ES-I3 (cell line): ENCODE results near the gene C12orf42.

ENCODE experiments used
- H3K36me3 ChIP-seq: 2 replicates; pipeline ENCODE4 v1.6.1; 2013; ENCODE audit warnings: mild to moderate bottlenecking, low read length, control low read depth, moderate library complexity; ENCODE audit not compliant: insufficient read depth
- H3K4me1 ChIP-seq: 2 replicates; pipeline ENCODE4 v1.6.1; 2013; ENCODE audit warnings: mild to moderate bottlenecking, control low read depth, low read length; ENCODE audit not compliant: insufficient read depth
- H3K9ac ChIP-seq: 2 replicates; pipeline ENCODE4 v1.6.1; 2013; ENCODE audit warnings: low read depth, mild to moderate bottlenecking, low read length, moderate library complexity
- H3K9me3 ChIP-seq: 2 replicates; pipeline ENCODE4 v1.6.1; 2013; ENCODE audit warnings: mild to moderate bottlenecking, low read length, moderate library complexity; ENCODE audit not compliant: control insufficient read depth, insufficient read depth

Gene C12orf42

DNA sequence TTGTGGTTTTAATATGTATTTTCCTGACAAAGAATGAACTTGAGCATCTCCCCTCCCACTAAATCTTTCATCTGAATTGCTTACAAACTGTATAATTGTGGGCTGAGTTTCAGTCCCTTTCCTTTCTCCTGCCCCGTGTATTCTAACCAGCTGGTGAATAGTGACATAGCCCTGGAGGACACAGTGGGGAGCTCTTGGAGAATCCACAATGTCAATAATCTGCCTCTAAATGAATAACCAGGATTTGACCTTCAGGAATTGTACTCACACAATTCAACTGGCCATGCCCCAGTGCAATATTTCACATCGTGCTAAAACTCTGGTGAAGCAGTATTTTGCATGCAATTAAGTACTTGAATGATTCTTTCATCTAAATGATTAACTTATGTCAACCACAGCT, 177.2 kb downstream of the C12orf42 start:
- H3K9ac ChIP-seq: no peak overlapping the region
- H3K4me1 ChIP-seq: no peaks in the 10 kb centered on the region
- H3K36me3 ChIP-seq: no peaks in the 10 kb centered on the region
- H3K9me3 ChIP-seq: no peaks in the 10 kb centered on the region

DNA sequence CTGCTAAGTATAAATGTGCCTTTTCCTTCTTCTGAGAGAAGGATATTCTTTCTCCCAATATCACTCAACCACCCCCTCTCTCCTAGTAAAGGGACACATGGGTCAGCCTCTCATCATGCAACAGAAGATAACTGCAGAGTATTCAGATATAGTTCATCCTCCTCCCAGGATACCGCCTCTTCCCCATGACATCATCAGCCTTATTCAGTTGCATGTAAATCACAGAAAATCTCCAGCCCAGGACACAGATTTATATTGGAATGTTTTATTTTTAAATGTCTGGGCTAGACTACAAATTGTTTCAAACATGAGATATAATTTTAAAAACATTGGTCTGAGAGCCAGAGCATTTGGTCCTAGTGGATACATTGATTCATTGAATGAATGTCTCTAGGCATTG, 178.5 kb downstream of the C12orf42 start:
- H3K36me3 ChIP-seq: no peaks in the 10 kb centered on the region
- H3K9ac ChIP-seq: no peak overlapping the region
- no peaks in the 10 kb centered on the region for H3K9me3 ChIP-seq
- H3K4me1 ChIP-seq: no peaks in the 10 kb centered on the region

DNA sequence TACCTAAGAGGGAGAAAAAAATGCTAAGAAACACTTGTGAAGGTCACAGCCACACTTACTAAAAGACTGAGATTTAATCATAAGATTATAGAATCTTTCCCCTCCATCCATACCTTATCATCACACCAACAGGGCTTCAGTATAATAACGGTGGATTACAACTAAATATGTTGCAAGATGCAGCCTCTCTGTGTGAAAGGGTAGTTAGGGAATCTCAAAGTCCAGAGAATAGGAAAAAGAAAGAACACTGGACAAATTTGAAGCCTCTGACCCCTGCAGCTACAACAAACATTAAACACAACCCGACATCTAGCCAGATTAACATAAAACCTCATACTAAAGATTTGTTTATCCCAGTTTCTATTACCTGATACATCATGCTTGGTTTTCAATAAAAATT, 181.0 kb downstream of the C12orf42 start:
- no peaks in the 10 kb centered on the region for H3K36me3 ChIP-seq
- no peaks in the 10 kb centered on the region for H3K4me1 ChIP-seq
- no peak overlapping the region for H3K9ac ChIP-seq
- H3K9me3 ChIP-seq: no peaks in the 10 kb centered on the region

DNA sequence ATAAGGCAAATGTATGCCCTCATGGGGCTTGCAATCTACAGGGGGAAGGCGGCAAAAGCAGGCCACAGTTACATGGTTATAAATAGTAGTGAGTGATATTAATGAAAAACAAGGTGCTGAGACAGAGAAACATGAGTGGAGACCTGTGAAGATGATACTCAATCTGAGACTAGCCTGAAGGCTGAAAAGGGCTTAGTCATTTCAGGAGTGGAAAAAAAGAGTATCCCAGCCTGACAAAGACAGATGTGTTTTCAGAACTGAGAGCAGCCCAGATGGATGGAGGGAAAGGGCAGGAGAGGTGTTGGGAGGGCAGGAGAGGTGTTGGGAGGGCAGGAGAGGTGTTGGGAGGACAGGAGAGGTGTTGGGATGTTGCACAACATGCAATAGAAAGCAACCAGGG, 181.9 kb downstream of the C12orf42 start:
- Histone ChIP-seq H3K4me1 (no peaks in the 10 kb centered on the region), H3K9ac (no peak overlapping the region), H3K36me3 (no peaks in the 10 kb centered on the region), H3K9me3 (no peaks in the 10 kb centered on the region)

DNA sequence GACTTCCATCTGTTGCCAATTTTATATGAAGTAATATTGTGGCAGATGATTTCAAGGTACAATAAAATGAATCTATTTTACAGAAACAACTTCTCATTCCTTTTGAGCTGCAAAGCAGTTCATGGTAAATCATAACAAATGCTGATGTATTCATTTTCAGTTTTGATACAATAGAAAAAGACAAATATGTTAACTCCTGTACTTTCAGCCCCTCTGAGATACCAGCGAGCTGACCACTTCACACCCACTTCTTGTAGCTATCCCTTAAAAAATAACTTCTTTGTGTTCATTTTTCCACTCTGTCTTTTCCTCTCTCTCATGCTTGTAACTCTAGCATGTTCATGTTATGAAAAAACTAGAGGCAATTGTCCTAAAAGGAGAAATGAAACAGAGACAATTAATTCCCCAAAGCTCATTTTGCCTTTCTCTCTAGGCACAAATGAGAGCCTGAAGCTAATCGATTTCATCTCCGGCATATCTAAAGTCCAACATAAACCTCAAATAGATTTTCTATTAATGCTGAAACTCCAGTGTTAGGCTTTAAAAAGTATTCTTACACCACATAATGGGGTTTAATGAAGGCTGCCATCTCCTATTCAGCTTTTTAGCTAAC, 182.9 kb downstream of the C12orf42 start:
- Histone ChIP-seq H3K9ac (no peak overlapping the region), H3K9me3 (no peaks in the 10 kb centered on the region), H3K36me3 (no peaks in the 10 kb centered on the region), H3K4me1 (no peaks in the 10 kb centered on the region)

DNA sequence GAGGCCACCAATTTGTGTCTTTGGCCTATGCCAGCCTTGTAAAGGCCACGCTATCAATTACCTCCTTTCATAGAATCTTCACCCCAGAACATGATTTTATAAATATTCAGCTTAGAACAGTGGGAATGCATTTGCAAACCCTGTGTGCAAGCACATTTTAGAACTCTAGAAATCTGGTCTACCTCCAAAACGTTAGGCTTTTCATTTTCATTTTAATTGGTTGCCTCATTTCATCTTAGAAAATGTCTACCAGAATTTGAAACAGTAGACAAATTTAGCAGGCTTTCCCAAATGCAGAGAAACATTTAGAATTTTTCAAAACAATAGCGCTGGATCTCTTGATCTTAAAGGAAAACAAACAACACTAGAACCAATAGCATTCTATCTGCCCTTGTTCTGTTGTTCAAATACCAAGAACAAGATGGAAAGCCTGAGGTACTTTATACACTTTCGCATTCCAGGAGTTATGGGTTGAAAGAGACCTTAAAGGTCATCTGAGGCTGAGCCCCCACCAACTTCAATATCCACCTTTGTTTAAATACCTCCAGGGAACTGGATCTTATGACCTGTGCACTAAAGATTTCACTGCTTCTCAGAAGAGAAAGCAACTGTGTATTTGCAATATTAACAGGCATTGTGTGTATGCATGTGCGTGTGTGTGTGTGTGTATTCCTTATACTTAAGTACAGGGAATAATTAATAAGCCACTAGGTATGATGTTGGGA, 185.1 kb downstream of the C12orf42 start:
- no peaks in the 10 kb centered on the region for H3K4me1 ChIP-seq
- H3K9ac ChIP-seq: no peak overlapping the region
- H3K9me3 ChIP-seq: no peaks in the 10 kb centered on the region
- no peaks in the 10 kb centered on the region for H3K36me3 ChIP-seq

DNA sequence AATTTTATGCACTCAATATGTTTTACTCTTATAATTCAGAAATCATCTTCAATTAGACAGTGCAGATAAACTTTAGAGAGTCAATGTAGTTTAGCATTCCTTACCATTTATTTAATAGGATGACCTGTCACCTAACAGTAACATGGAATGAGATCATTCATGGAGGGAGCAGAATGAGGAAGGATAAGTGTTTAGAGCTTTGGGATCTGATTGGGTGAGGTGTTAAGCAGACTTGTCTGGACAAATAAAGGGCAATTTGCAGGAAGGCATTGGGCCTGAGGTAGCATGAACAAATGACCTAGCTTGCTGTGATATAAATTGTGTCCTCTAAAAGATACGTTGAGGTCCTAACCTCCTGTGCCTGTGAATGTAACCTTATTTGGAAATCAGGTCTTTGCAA, 187.4 kb downstream of the C12orf42 start:
- Histone ChIP-seq H3K4me1 (no peaks in the 10 kb centered on the region), H3K36me3 (no peaks in the 10 kb centered on the region), H3K9me3 (no peaks in the 10 kb centered on the region), H3K9ac (no peak overlapping the region)

DNA sequence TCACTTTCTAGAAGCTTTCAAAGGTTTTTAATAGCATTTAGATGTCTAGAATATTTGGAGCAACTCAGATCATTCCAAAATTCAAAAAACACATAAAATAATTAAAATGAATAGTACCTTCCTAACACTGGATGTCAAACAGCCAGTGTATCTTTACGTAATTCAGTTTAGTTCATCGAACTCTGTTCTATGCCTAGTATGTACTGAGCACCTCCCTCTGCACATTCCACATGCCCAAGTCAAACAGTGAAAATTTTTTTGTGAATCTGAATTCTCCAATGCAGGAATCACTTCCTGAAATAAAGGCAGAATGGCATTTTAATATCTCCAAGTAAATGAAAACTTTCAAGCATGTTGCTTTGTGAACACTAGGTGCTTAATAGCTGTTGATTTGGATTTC, 192.3 kb downstream of the C12orf42 start:
- no peaks in the 10 kb centered on the region for H3K9me3 ChIP-seq
- H3K9ac ChIP-seq: no peak overlapping the region
- H3K36me3 ChIP-seq: no peaks in the 10 kb centered on the region
- H3K4me1 ChIP-seq: no peaks in the 10 kb centered on the region

DNA sequence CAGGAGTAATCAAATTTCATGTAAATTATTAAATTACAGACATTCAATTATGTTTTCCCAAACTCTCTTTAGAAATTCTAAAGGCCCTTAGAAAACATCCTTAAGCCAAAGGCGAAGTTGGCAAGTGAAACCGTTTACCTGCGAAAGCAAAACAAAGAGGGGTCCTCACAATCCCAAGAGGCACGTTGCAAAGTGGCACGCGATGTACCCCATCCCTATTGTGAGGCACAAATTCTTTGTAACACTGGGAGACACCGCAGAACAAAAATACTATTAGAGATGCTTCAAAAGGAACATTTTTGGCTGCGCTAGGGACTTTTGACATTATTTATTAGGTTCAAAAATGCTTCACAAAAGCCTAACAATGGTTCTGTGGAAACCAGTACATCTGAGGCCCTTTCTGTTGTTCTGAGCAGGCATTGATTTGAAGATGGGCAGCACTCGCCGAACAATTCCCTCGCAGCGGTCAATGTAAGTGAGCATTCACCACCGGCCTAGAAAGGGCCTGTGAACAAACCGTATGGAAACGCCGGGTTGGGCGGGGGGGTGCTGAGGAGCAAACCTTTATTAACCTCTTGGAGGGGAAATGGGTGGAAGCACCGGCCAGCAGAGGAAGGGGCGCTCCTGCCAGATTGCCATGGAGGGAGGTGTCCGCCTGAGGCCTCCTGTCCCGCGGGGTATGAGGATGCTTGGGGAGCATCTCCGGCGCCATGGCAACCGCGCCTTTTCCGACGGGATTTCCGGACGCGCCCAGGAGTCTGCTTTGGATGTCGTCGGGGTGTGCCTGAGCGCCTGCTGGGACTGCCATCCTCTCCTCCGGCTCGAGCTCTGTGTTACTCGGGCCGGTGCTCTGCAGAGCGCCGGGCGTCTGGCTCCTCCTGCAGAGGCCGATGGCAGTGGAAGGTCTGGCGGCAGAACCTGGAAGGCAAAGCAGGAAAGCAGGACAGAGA, 193.9 kb downstream of the C12orf42 start:
- H3K9me3 ChIP-seq: no peaks in the 10 kb centered on the region
- no peaks in the 10 kb centered on the region for H3K4me1 ChIP-seq
- H3K36me3 ChIP-seq: no peaks in the 10 kb centered on the region
- H3K9ac ChIP-seq: peak overlapping the region; percentile 34

DNA sequence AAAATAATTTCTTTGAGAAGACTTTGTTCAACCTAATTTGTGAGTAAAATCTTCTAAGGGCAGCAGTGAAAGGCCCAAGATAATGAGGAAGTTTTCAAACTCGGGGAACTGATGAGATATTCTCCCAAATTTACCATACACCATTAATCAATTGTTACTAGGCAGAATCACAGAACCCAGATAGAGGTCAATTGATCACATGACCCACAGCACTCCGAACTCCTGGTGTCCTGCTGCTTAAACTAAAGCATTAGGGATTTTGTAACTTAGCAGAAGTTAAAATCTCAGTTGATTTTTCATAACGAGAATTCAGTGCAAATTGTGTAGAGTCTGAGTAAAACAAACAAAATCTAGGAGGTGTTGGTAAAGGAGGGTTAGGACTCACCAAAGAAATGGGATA, 207.8 kb downstream of the C12orf42 start:
- Histone ChIP-seq H3K36me3 (no peaks in the 10 kb centered on the region), H3K9me3 (no peaks in the 10 kb centered on the region), H3K9ac (no peak overlapping the region), H3K4me1 (no peaks in the 10 kb centered on the region)

DNA sequence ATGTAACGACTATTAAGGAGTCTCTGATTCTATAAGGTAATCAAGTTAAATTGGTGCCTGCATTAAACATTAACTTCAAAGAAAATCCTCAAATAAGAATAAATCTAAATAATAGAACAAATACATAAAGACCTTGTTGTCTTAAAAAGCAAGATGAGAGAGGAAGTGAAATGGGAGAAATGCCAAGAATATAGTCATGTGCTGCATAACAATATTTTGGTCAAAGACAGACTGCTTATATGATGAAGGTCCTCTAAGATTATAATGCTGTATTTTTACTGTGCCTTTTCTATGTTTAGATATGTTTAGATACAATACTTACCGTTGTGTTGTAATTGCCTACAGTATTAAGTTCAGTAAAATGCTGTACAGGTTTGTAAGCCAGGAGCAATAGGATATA, 213.6 kb downstream of the C12orf42 start:
- H3K36me3 ChIP-seq: no peaks in the 10 kb centered on the region
- H3K4me1 ChIP-seq: no peaks in the 10 kb centered on the region

DNA sequence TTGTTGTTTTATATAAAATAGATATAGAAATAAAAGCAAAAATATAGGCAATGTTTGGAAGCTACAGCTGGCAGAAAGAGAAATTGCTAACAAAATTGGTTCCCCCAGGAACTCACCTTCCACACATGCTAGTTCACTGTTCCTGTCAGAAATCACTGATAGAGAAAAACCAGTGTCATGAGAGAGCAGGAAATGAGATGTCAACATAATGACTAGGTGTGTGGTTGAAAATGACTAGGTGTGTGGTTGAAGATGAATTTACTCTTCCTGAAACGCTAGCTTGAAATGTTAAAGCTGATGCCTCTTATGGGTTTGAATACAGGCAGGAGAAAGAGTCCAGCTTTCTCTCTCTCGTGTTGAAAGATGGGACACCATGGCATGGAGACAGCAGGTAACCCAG, 216.3 kb downstream of the C12orf42 start:
- Histone ChIP-seq H3K9me3 (no peaks in the 10 kb centered on the region), H3K4me1 (no peaks in the 10 kb centered on the region), H3K9ac (no peak overlapping the region), H3K36me3 (no peaks in the 10 kb centered on the region)

More for the DNA sequence above, 213.6 kb downstream of the C12orf42 start:
- H3K9me3 ChIP-seq: no peaks in the 10 kb centered on the region
- no peak overlapping the region for H3K9ac ChIP-seq

DNA sequence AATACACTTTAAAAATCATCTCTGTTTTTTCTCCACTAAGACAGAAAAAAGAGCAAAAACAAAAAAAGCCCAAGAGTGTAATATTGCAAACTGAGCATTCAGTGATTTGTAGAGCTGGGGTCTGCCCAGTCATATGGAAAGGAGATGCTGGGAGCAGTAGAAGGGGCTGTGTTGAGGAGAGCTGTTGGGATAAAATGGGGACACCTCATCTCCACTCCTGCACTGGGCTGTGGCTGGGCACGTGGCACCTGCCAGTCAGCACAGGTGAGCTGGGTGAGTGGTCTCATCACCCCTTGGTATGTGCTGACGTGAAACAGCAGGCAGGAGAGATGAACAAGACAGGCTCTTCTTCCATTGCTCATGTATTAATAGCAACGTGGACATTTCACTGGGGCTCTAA, 217.4 kb downstream of the C12orf42 start:
- H3K9ac ChIP-seq: no peak overlapping the region

DNA sequence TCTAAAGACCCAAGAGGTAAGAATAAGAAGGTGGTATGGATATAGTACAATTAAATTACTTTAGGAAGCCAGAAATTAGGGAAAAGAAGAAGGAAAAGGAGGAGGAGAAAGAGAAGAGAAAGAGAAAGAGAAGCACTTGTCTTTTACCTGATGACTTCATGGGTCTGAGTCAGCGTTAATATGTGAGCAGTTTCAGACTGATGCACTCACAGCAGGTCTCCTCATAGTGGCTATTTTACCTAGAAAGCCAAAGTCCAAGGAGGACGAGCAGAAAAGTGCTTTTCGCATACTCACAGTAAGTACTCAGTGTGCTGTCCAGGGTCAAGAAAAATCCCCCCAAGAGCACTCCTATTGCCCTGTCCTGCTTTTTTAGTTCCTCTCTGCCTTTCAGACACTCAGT, 222.1 kb downstream of the C12orf42 start:
- Histone ChIP-seq H3K36me3 (no peaks in the 10 kb centered on the region), H3K9me3 (no peaks in the 10 kb centered on the region), H3K4me1 (no peaks in the 10 kb centered on the region), H3K9ac (no peak overlapping the region)

More for the DNA sequence above, 217.4 kb downstream of the C12orf42 start:
- Histone ChIP-seq H3K4me1 (no peaks in the 10 kb centered on the region), H3K9me3 (no peaks in the 10 kb centered on the region), H3K36me3 (no peaks in the 10 kb centered on the region)
